Stimulated activated CD4-positive, alpha-beta T cell treated with anti-CD3 and anti-CD28 coated beads, Interleukin-1b, Interleukin-23, amount 100 ng/mL, for 24 hours (primary cell): ENCODE data around the gene FBXO2.

Experiments used
- DNase-seq, 4 experiments: peaks; one replicate each; pipeline ENCODE4 v3.0.0-alpha.2; 2020; ENCODE audit warnings: low read depth in 4 of 4, low spot score in 1 of 4

The FBXO2 gene

GRCh38 chr1:11682287-11682771, 28.1 kb upstream of the FBXO2 start:
- no peak for DNase-seq

GRCh38 chr1:11681071-11681771, 27.0 kb upstream of the FBXO2 start, which contains the start of gene MAD2L2:
Gene MAD2L2, minus strand, starts transcription at chr1:11681148. Its CDS starts 547 bp downstream, at chr1:11680601.
- DNase-seq = peak; percentile 72 to 90 (median 85)

GRCh38 chr1:11680270-11681070, 26.2 kb upstream of the FBXO2 start:
- DNase-seq = no peak

- DNase-seq = no peak
Measured at GRCh38 chr1:11678442-11678841, 24.2 kb upstream of the FBXO2 start.

GRCh38 chr1:11676386-11677103, 22.3 kb upstream of the FBXO2 start:
- DNase-seq = no peak

- DNase-seq = no peak
Measured at GRCh38 chr1:11675325-11675724, 21.1 kb upstream of the FBXO2 start.

- DNase-seq = no peak
Measured at GRCh38 chr1:11674488-11674887, 20.3 kb upstream of the FBXO2 start.

GRCh38 chr1:11673089-11673769, 19.0 kb upstream of the FBXO2 start:
- DNase-seq = no peak

GRCh38 chr1:11671544-11672286, 17.5 kb upstream of the FBXO2 start:
- no peak for DNase-seq

GRCh38 chr1:11671205-11671543, 16.9 kb upstream of the FBXO2 start:
- no peak for DNase-seq

GRCh38 chr1:11670747-11671146, 16.5 kb upstream of the FBXO2 start:
- no peak for DNase-seq

GRCh38 chr1:11668516-11668915, 14.3 kb upstream of the FBXO2 start:
- no peak for DNase-seq

GRCh38 chr1:11664336-11665065, 10.3 kb upstream of the FBXO2 start:
- DNase-seq = peak in 2 of 4 experiments; percentile 31 to 34

- DNase-seq = no peak
Measured at GRCh38 chr1:11661103-11661502, 6.9 kb upstream of the FBXO2 start.

- DNase-seq = no peak
Measured at GRCh38 chr1:11659748-11660147, 5.5 kb upstream of the FBXO2 start.

- DNase-seq = no peak
Measured at GRCh38 chr1:11658542-11658941, 4.3 kb upstream of the FBXO2 start.

GRCh38 chr1:11657654-11658053, 3.4 kb upstream of the FBXO2 start:
- DNase-seq = no peak

- DNase-seq = no peak
Measured at GRCh38 chr1:11654939-11655808, 945 bp upstream of the FBXO2 start.

GRCh38 chr1:11653861-11654136, 430 bp downstream of the FBXO2 start:
- DNase-seq = no peak
